H9 (cell line): Measurements from ENCODE around the gene ILK. TPM values are rescaled to one million over a fixed set of nuclear protein-coding genes. Genes with fewer than 3 reads are reported as not detected.
A peak's percentile ranks its signal among the peaks of the same experiment; 100 is the strongest.

Experiments used
- DNase-seq: peaks from one replicate; pipeline ENCODE4 v3.0.0-alpha.2; 2017
- H2AFZ ChIP-seq: one replicate; pipeline ENCODE4 v1.6.1; 2013; ENCODE audit warnings: mild to moderate bottlenecking, low read length, control low read depth, moderate library complexity
- H2AK5ac ChIP-seq: 2 replicates; pipeline ENCODE4 v1.6.1; 2013; ENCODE audit warnings: low read length, control low read depth, mixed read lengths; ENCODE audit not compliant: insufficient read length
- H2BK120ac ChIP-seq: one replicate; pipeline ENCODE4 v1.6.1; 2013; ENCODE audit warnings: low read depth, mild to moderate bottlenecking, low read length, control low read depth, inconsistent platforms; ENCODE audit not compliant: poor library complexity, severe bottlenecking
- H2BK12ac ChIP-seq: 2 replicates; pipeline ENCODE4 v1.6.1; 2013; ENCODE audit warnings: low read length, control low read depth, mixed read lengths, low read depth; ENCODE audit not compliant: insufficient read length
- H2BK15ac ChIP-seq: 2 replicates; pipeline ENCODE4 v1.6.1; 2013; ENCODE audit warnings: low read depth, low read length, control low read depth
- H2BK20ac ChIP-seq: one replicate; pipeline ENCODE4 v1.6.1; 2013; ENCODE audit warnings: low read depth, mild to moderate bottlenecking, low read length, control low read depth, inconsistent platforms; ENCODE audit not compliant: poor library complexity, severe bottlenecking
- H2BK5ac ChIP-seq: 2 replicates; pipeline ENCODE4 v1.6.1; 2013; ENCODE audit warnings: low read length, control low read depth, mixed read lengths; ENCODE audit not compliant: insufficient read length
- H3K14ac ChIP-seq: 2 replicates; pipeline ENCODE4 v1.6.1; 2013; ENCODE audit warnings: low read length, control low read depth; ENCODE audit not compliant: insufficient read depth
- H3K18ac ChIP-seq: 2 replicates; pipeline ENCODE4 v1.6.1; 2013; ENCODE audit warnings: low read depth, mild to moderate bottlenecking, mixed read lengths, low read length, control low read depth; ENCODE audit not compliant: insufficient read length
- H3K23ac ChIP-seq: 2 replicates; pipeline ENCODE4 v1.6.1; 2013; ENCODE audit warnings: low read length, control low read depth, mixed read lengths, low read depth; ENCODE audit not compliant: insufficient read length
- H3K23me2 ChIP-seq: 2 replicates; pipeline ENCODE4 v1.6.1; 2013; ENCODE audit warnings: low read depth, mild to moderate bottlenecking, mixed read lengths, low read length, control low read depth; ENCODE audit not compliant: insufficient read length, poor library complexity, severe bottlenecking
- H3K27ac ChIP-seq: 2 replicates; pipeline ENCODE4 v1.5.1; 2013; ENCODE audit warnings: low read length, control low read depth, mixed read lengths, low read depth; ENCODE audit not compliant: insufficient read length
- H3K27me3 ChIP-seq: 2 replicates; pipeline ENCODE4 v1.6.1; 2013; ENCODE audit warnings: low read length, control low read depth, inconsistent platforms; ENCODE audit not compliant: insufficient read depth
- H3K4ac ChIP-seq: 2 replicates; pipeline ENCODE4 v1.6.1; 2013; ENCODE audit warnings: low read depth, mild to moderate bottlenecking, control low read depth, inconsistent platforms, low read length, moderate library complexity
- H3K4me1 ChIP-seq: 2 replicates; pipeline ENCODE4 v1.6.1; 2013; ENCODE audit warnings: low read length, control low read depth, inconsistent platforms; ENCODE audit not compliant: insufficient read depth
- H3K4me2 ChIP-seq: 2 replicates; pipeline ENCODE4 v1.6.1; 2013; ENCODE audit warnings: low read length, control low read depth, mixed read lengths; ENCODE audit not compliant: insufficient read length, insufficient read depth
- H3K56ac ChIP-seq: 2 replicates; pipeline ENCODE4 v1.6.1; 2013; ENCODE audit warnings: low read depth, mild to moderate bottlenecking, mixed read lengths, low read length, control low read depth; ENCODE audit not compliant: insufficient read length
- H3K79me1 ChIP-seq: 2 replicates; pipeline ENCODE4 v1.6.1; 2013; ENCODE audit warnings: low read depth, mild to moderate bottlenecking, moderate library complexity, low read length, control low read depth, inconsistent platforms; ENCODE audit not compliant: insufficient read depth, poor library complexity, severe bottlenecking
- H3K79me2 ChIP-seq: 2 replicates; pipeline ENCODE4 v1.6.1; 2013; ENCODE audit warnings: low read length, control low read depth, inconsistent platforms; ENCODE audit not compliant: insufficient read depth
- H3K9ac ChIP-seq: 2 replicates; pipeline ENCODE4 v1.6.1; 2013; ENCODE audit warnings: low read length, control low read depth, mixed read lengths; ENCODE audit not compliant: insufficient read length; ENCODE audit errors: extremely low read depth
- H3K9me3 ChIP-seq: one replicate; pipeline ENCODE4 v1.6.1; 2013; ENCODE audit warnings: low read depth, low read length, inconsistent platforms; ENCODE audit not compliant: control insufficient read depth
- H3T11ph ChIP-seq: one replicate; pipeline ENCODE4 v1.6.1; 2013; ENCODE audit warnings: mild to moderate bottlenecking, low read length, control low read depth, inconsistent platforms
- H4K20me1 ChIP-seq: one replicate; pipeline ENCODE4 v1.6.1; 2013; ENCODE audit not compliant: control insufficient read depth, insufficient read length, insufficient read depth
- H4K5ac ChIP-seq: 2 replicates; pipeline ENCODE4 v1.6.1; 2013; ENCODE audit warnings: low read depth, mild to moderate bottlenecking, mixed read lengths, low read length, control low read depth; ENCODE audit not compliant: insufficient read length
- H4K8ac ChIP-seq: replicated peaks from 2 replicates; pipeline ENCODE4 v1.6.1; 2013; ENCODE audit warnings: low read length, control low read depth, mixed read lengths, low read depth; ENCODE audit not compliant: insufficient read length
- H4K91ac ChIP-seq: 2 replicates; pipeline ENCODE4 v1.6.1; 2013; ENCODE audit warnings: low read depth, mild to moderate bottlenecking, moderate library complexity, mixed read lengths, low read length, control low read depth; ENCODE audit not compliant: insufficient read length
- H3K27ac Mint-ChIP-seq, 3 experiments: 2 replicates in 2 of 3; 3 replicates in 1 of 3; pipeline ENCODE4 v1.8.0; 2020 to 2021; ENCODE audit warnings: mixed read lengths in 3 of 3, mild to moderate bottlenecking in 1 of 3, moderate library complexity in 1 of 3
- H3K27me3 Mint-ChIP-seq: 2 replicates; pipeline ENCODE4 v1.8.0; 2021; ENCODE audit warnings: low read depth, mild to moderate bottlenecking, moderate library complexity, mixed read lengths
- H3K36me3 Mint-ChIP-seq, 3 experiments: 2 replicates in 2 of 3; 3 replicates in 1 of 3; pipeline ENCODE4 v1.8.0; 2020 to 2021; ENCODE audit warnings: low read depth in 3 of 3, mixed read lengths in 3 of 3; ENCODE audit not compliant: insufficient read depth in 1 of 3
- H3K4me1 Mint-ChIP-seq, 2 experiments: 2 replicates each; pipeline ENCODE4 v1.8.0; 2020; ENCODE audit warnings: mixed read lengths in 2 of 2
- H3K4me3 Mint-ChIP-seq, 2 experiments: 2 replicates in 1 of 2; 3 replicates in 1 of 2; pipeline ENCODE4 v1.8.0; 2020 to 2021; ENCODE audit warnings: mild to moderate bottlenecking in 2 of 2, mixed read lengths in 2 of 2, moderate library complexity in 1 of 2
- H3K9me3 Mint-ChIP-seq, 2 experiments: 2 replicates in 1 of 2; 3 replicates in 1 of 2; pipeline ENCODE4 v1.8.0; 2020; ENCODE audit warnings: mild to moderate bottlenecking in 2 of 2, mixed read lengths in 2 of 2, moderate library complexity in 1 of 2
- WGBS: extraction: QIAGEN DNeasy Blood & Tissue Kit; methylation state at CpG from one replicate; pipeline ENCODE4 v1.1.7; 2013; ENCODE audit warnings: missing lambda C conversion rate, low lambda C conversion rate, mixed read lengths; ENCODE audit not compliant: insufficient read length; ENCODE audit errors: extremely low coverage; 5-methylcytosine and 5-hydroxymethylcytosine counted together
- total RNA-seq: library from RNA; stranded (reverse); gene quantifications from 2 replicates; pipeline ENCODE4 v1.2.1, GENCODE V29; 2021
- TF ChIP-seq, protein P1 (sequence below): fragments of 200-600 bp; sonication (generic); conservative IDR thresholded peaks from 3 replicates; pipeline ENCODE4 v1.8.0; 2021; ENCODE audit warnings: antibody characterized with exemption, mild to moderate bottlenecking

ILK gene
- total RNA-seq, 1 experiment from 2014 or later = 100 TPM

DNA sequence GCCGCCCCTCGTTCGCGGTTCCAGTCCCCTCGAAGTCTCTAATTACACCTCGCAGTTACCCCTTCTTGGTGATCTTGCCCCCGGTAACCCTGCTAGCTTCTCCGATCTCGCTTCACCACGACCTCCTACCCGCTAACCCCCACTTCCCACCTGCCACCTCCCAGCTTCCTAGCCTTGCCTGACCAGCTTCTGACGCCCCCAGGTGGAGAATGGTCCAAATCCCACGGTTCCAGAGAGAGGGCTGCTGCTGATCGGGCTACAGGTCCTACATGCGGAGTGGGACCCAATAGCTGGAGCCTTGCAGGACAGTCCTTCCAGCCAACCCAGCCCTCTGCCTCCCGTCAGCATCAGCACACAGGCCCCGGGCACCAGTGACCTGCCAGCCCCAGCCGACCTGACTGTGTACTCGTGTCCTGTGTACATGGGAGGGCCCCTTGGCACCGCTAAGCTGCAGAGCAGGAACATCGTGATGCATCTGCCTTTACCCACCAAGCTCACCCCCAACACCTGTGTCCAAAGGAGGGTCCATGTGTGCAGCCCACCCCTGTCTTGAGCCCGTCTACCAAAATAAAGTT lies 32.1 kb upstream of the ILK start:
- H3K4me3 Mint-ChIP-seq = no peak overlapping the region
- H2AFZ ChIP-seq = no peak overlapping the region
- peaks cover 4% of the 10 kb centered on the region; the same call in 1 of the 2 replicates for H3K4me1 ChIP-seq
- no peaks in the 10 kb centered on the region for H3K9me3 ChIP-seq
- no peak overlapping the region for H3K18ac ChIP-seq
- no peak overlapping the region for H3K27ac ChIP-seq
- peak; percentile 64 for DNase-seq
- no peak overlapping the region for H2BK12ac ChIP-seq
- H3T11ph ChIP-seq = no peak overlapping the region
- no peak overlapping the region for H4K8ac ChIP-seq
- H2BK5ac ChIP-seq = no peak overlapping the region
- no peak overlapping the region for H3K9ac ChIP-seq
- H2BK20ac ChIP-seq = no peak overlapping the region
- no peak overlapping the region for H3K56ac ChIP-seq
- TF ChIP-seq, protein P1, sequence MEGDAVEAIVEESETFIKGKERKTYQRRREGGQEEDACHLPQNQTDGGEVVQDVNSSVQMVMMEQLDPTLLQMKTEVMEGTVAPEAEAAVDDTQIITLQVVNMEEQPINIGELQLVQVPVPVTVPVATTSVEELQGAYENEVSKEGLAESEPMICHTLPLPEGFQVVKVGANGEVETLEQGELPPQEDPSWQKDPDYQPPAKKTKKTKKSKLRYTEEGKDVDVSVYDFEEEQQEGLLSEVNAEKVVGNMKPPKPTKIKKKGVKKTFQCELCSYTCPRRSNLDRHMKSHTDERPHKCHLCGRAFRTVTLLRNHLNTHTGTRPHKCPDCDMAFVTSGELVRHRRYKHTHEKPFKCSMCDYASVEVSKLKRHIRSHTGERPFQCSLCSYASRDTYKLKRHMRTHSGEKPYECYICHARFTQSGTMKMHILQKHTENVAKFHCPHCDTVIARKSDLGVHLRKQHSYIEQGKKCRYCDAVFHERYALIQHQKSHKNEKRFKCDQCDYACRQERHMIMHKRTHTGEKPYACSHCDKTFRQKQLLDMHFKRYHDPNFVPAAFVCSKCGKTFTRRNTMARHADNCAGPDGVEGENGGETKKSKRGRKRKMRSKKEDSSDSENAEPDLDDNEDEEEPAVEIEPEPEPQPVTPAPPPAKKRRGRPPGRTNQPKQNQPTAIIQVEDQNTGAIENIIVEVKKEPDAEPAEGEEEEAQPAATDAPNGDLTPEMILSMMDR = no peak; the same call in 2 of the 3 replicates
- H3K4ac ChIP-seq = no peak overlapping the region
- no peak overlapping the region for H3K27ac Mint-ChIP-seq
- no peaks in the 10 kb centered on the region for H3K27me3 ChIP-seq
- no peak overlapping the region for H2BK120ac ChIP-seq
- H3K9me3 Mint-ChIP-seq = no peaks in the 10 kb centered on the region; a peak in 2 of 5 replicates
- peaks cover 8 to 11% of the 10 kb centered on the region in 2 experiments for H3K4me1 Mint-ChIP-seq
- no peak overlapping the region; the same call in 1 of the 2 replicates for H3K14ac ChIP-seq
- no peak overlapping the region for H4K5ac ChIP-seq
- no peaks in the 10 kb centered on the region for H4K20me1 ChIP-seq
- no CpG with 5 or more reads among the region's 22 CpGs for WGBS
- H2BK15ac ChIP-seq = no peak overlapping the region
- no peaks in the 10 kb centered on the region for H3K27me3 Mint-ChIP-seq
- H3K23ac ChIP-seq = no peak overlapping the region
- H4K91ac ChIP-seq = no peak overlapping the region
- no peaks in the 10 kb centered on the region for H3K23me2 ChIP-seq
- no peak overlapping the region for H2AK5ac ChIP-seq
- H3K79me1 ChIP-seq = no peaks in the 10 kb centered on the region
- no peaks in the 10 kb centered on the region; a peak in 2 of 7 replicates for H3K36me3 Mint-ChIP-seq
- no peak overlapping the region for H3K4me2 ChIP-seq
- no peaks in the 10 kb centered on the region for H3K79me2 ChIP-seq
